HG02571 (cell line): Measurements from ENCODE around the gene RPE65.
"Not testable (repeated sequence)": the region's sequence is repeated elsewhere in the genome, so short reads cannot be mapped to it uniquely, and the experiment has no call there.

Experiments used
- ATAC-seq: cut with Tn5 transposase; IDR thresholded peaks from one replicate; pipeline ENCODE4 v1.9.1; 2021; ENCODE audit warnings: mild to moderate bottlenecking, moderate library complexity; ENCODE audit not compliant: unreplicated experiment

Gene RPE65

DNA sequence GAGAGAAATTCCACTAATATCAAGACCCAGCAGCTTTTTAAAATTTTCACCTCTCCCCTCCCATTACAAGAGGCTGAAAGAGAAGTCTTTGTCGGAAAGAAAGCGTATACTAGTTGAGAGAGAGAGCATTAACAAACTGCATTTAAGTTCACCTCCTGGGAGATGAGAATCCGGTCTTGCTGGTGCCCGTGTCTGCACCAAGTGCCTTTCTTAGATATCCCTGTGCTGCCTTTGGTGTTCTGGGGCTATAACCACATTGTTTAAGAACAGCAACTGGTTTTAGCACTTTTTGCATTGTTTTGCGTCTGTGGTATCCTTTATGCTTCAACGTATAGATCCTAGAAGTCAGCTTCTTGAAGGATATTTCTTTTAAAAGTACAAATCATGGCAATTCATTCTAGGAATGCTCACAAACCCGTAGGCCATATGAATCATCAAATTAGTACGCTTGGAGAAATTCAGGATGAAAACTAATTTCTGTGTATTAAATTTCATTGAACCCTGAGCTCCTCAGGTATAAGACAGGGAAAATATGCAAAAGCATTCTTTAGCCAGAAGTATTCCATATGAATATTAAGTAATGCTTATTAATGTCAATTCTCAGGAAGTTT, 3.4 kb upstream of the RPE65 start:
- no peak for ATAC-seq

DNA sequence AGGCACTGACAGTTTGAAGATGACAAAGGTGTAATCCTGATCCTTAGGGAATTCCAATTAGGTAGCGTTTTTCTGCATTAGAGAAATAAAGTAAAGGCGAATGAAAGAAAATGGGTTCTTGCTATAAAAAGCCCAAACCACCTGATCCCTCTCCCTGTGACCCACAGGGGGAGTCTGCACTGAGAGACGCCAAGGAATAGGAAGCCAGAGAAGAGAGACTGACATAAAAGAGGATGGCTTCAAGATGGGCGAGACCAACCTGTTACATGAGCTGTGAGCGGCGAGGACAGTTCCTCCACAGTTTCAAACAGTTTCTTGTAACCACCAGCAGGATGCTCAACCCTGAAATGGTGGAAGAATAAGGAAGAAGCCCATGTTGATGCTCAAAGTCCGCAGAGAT, 1.4 kb downstream of the RPE65 start:
- ATAC-seq: no peak

DNA sequence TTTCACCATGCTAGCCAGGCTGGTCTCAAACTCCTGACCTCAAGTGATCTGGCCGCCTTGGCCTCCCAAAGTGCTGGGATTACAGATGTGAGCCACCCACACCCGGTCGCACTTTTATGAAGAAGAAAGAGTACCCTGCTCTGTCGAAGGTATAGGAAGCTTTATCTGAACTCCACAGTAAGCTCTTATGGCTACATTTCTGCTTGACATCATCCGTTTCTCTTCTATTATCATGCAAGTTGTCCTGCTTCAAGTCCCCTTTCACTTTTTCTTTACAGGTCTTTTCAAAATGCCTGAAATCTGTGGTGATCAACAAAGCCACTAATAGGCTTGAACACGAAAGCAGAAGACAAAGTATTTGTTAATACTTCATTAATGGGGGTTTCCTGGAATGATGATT, 4.0 kb downstream of the RPE65 start:
- ATAC-seq: no peak

DNA sequence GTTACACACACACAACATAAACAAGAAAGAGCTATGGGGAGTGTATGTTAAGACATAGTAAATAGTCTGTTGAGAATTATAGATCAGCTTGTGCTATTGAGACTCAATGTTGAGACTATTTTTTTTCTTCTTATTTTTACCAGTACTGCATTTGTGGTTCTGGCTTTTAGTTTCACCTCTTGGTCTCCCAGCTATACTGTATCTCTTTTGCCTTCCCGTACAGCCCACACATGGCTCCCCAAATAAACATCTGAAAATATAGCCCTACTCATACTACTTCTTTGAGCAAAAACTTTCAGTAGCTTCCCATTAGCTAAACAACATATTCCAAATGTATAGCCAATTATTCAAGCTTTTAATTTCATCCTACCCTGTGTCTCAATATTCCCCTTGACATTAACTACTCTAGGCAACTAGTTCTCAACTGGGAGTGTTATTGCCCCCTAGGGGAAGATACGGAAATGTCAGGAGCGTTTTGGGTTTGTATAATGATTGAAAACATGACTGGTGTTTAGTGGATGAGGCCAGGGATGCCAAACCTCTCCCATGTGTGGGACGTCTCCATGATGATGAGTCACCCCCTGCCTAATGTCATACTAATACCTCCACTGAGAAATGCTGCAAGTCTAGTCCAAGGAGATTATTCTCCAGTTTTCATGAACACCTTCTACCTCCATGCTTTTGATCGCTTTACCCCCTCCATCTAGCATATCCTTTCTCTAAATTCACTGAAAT, 6.8 kb downstream of the RPE65 start:
- ATAC-seq: peak; percentile 74

GRCh38 chr1:68442006-68442405, 7.7 kb downstream of the RPE65 start:
- no peak for ATAC-seq

DNA sequence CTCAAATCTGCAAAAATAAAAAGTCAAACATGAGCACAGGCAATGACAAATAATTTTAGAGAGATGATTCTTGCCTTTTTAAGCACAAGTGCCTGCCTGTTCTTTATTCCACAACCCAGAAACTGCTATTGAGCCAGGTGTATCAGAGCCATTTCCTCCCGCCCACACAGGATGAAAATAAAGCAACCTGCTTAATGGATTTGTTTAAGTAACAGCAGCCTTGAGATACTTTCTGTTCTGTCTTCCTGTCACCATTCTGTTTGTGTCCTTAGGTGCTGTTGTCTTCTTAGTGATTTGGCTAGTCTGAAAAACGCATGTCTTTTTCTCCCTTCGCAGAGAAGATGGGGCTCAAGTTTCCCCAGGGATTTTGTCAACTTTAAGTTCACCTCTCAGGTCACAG, 11.4 kb downstream of the RPE65 start:
- ATAC-seq: no peak

GRCh38 chr1:68433395-68433794, 16.4 kb downstream of the RPE65 start:
- no peak for ATAC-seq

DNA sequence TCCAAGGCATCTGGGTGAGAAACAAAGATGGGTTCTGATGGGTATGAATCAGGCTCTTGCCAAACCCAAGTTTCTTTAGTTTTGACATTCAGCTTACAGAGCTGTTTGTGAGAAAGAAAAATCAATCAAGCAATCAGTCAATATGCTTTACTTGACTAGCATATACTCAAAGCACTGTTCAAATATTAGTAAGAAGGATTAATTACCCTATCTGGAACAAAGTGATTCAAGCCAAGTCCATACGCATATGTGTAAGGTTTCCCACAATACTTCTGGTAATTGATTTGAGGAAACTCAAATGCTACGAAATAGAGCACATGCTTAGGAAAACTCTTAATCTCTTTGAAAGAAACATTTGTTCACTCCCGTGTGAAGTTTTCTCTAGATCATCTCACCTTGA, 18.7 kb downstream of the RPE65 start:
- no peak for ATAC-seq

GRCh38 chr1:68429233-68429808, 20.4 kb downstream of the RPE65 start:
- no peak for ATAC-seq

GRCh38 chr1:68426594-68426993, 23.2 kb downstream of the RPE65 start:
- ATAC-seq: no peak

DNA sequence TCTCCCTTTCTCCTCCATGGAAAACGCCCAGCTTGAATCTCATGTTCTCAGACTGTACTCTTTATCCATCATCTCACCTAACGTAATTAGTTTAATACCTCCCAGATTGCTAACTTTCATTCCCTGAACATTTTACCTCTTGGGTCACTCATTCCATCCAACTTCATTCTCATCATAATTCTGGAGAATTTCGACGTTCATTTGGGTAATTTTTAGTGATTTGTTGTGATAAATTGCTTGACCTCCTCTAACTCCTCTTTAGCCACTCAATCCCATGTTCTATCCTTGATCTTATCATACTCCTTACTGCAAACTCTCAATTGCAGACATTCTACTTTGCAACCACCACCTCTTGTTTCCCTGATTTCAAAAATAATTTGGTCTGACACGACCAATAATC, 28.4 kb downstream of the RPE65 start:
- no peak for ATAC-seq

- no peak for ATAC-seq
These were observed 40.3 kb downstream of the RPE65 start for GRCh38 chr1:68409426-68409825.

DNA sequence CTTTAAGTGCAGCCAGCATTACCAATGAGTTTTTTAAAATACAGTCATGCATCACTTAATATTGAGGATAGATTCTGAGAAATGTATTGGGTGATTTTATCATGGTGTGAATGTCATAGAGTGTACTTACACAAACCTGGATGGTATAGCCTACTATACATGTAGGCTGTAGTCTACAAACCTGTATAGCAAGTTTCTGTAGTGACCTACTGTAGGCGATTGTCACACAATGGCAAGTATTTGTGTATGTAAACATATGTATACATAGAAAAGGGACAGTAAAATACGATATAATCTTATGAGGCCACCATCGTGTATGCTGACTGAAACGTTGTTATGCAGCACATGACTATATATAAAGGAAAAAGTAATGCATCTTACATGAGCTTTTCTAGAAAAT, 48.2 kb downstream of the RPE65 start:
- no peak for ATAC-seq

DNA sequence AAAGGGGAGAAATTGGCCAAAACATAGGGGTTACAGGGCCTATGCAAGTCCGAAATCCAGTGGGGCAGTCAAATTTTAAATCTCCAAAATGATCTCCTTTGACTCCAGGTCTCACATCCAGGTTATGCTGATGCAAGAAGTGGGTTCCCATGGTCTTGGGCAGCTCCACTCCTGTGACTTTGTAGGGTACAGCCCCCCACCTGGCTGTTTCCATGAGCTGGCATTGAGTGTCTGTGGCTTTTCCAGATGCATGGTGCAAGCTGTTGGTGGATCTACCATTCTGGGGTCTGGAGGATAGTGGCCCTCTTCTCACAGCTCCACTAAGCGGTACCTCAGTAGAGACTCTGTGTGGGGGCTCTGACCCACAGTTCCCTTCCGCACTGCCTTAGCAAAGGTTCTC, 54.2 kb downstream of the RPE65 start:
- ATAC-seq: not testable (repeated sequence)

GRCh38 chr1:68392474-68392873, 57.3 kb downstream of the RPE65 start:
- ATAC-seq: not testable (repeated sequence)

DNA sequence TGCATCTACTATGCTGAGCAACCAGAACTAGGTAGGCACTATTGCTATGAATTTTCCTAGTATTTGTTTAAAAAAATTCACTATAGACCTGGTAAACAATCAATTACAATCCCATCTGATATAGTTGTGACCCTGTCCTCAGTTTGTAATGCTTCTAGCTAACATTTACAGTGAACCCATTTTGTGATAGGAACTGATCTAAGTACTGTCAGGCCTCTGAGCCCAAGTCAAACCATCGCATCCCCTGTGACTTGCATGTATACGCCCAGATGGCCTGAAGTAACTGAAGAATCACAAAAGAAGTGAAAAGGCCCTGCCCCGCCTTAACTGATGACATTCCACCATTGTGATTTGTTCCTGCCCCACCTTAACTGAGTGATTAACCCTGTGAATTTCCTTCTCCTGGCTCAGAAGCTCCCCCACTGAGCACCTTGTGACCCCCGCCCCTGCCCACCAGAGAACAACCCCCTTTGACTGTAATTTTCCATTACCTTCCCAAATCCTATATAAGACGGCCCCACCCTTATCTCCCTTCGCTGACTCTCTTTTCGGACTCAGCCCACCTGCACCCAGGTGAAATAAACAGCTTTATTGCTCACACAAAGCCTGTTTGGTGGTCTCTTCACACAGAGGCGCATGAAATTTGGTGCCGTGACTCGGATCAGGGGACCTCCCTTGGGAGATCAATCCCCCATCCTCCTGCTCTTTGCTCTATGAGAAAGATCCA, 63.8 kb downstream of the RPE65 start:
- not testable (repeated sequence) for ATAC-seq

- no peak for ATAC-seq
These were observed 64.8 kb downstream of the RPE65 start for GRCh38 chr1:68384872-68385411.

DNA sequence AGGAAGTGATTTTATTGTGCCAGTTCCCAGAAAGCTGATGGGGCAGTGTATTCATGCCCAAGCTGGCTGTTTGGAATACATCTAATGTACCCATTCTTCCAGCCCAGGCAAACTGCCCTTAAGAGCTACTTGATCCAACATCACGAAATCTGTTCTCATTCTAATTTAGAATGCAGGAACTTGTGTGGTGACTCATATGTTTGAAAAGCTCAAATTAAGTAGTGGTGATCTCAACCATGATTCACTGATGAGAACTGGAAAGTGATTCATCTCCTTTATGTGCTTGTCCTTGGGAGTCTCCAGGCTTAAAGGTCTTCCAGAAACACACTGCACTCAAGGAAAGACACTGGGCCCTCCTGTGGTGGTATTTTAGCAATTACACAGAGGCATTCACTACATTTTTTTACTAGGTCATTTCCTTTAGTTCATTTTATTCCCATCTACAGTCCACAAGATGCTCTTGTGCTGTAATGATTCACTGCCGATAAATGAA, 65.4 kb downstream of the RPE65 start:
- ATAC-seq: no peak

DNA sequence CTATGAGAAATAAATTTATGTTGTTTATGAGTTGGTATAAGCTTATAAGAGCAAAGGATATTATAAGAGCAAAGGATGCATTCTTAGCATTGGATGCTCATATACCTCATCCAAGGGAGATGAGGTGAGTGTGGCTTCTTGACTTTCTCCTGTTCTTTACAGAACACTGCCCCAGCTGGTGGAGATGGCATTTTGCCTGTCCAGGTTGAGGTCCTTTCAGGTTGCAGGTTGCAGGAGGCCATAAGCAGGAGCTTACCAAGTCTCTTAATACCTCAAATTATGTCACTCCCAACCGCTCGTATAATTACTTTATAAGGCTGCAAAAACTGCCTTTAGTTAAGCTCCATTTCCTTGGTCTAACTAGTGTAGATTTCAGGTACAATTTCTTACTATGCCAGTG, 66.7 kb downstream of the RPE65 start:
- no peak for ATAC-seq

DNA sequence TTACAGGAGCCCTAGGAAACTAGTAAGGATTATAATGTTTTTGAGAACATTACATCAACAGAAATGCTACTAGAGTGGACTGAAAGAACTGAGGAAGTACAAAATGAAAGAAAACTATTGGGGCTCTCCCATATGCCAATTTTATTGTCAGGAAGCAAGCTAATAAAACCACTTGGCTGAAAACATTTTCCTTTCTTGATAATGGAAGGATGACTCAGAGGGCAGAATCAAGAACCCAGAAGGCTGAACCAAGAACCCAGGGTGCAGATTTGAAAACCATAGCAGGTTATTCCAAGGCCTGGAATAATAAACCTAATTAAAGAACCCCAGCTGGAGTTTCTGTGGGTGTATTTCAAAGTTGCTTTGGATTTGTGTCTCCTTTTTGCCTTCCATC, 70.7 kb downstream of the RPE65 start:
- ATAC-seq: no peak
